IPS-15b (cell line): ENCODE data around the gene PCA3.

Source experiments
- H3K27me3 ChIP-seq: one replicate; pipeline ENCODE4 v1.6.1; 2013; ENCODE audit warnings: low read length; ENCODE audit not compliant: control insufficient read depth, insufficient read depth
- H3K36me3 ChIP-seq: one replicate; pipeline ENCODE4 v1.6.1; 2013; ENCODE audit warnings: low read length; ENCODE audit not compliant: control insufficient read depth, insufficient read depth
- H3K4me1 ChIP-seq: one replicate; pipeline ENCODE4 v1.6.1; 2013; ENCODE audit warnings: mild to moderate bottlenecking, low read length; ENCODE audit not compliant: control insufficient read depth, insufficient read depth
- H3K4me3 ChIP-seq: one replicate; pipeline ENCODE4 v1.5.1; 2013; ENCODE audit warnings: low read depth, low read length
- H3K9ac ChIP-seq: one replicate; pipeline ENCODE4 v1.6.1; 2013; ENCODE audit warnings: low read depth, mild to moderate bottlenecking, low read length
- H3K9me3 ChIP-seq: one replicate; pipeline ENCODE4 v1.6.1; 2013; ENCODE audit warnings: mild to moderate bottlenecking, low read length; ENCODE audit not compliant: control insufficient read depth, insufficient read depth

Gene PCA3

DNA sequence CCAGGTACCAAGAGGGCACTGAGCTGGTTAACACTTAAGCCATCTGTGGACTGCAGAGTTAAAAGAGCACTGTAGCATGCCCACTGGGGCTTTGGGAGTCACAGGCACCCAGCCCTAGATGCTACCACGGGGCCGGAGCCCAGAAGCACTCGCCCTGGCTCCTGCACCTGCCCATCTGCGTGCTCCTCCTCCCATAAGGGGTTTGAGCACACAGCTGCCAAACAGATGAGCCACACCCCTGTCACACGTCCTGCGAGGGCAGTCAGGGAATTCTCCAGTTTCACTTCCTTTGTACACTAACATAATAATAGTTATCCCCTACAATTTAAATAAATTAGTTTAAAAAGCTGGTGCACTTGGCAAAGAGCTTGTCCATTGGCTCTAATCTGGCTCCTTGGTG is 4.5 kb upstream of the PCA3 start:
- no peak overlapping the region for H3K9ac ChIP-seq
- H3K27me3 ChIP-seq, result no peaks in the 10 kb centered on the region
- no peaks in the 10 kb centered on the region for H3K4me1 ChIP-seq
- no peaks in the 10 kb centered on the region for H3K36me3 ChIP-seq
- no peak overlapping the region for H3K4me3 ChIP-seq
- no peaks in the 10 kb centered on the region for H3K9me3 ChIP-seq

DNA sequence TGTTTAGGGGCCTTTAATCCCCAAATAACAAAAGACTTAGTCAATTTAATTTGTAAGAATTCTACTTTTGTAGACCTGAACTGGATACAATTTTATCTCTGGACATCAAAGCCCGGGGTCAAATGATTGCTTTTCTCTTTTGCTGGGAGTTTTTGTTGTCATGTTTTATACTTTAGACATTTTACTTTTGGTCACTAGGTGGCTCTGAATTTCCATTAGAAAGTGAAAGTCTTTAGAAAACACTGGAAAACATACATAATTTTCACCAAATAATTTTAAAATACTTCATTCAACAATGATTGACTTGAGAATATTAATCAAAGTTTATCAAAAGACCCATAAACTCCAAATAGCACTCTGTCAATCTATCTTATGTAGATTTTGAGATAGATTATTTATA is 2.8 kb upstream of the PCA3 start:
- Histone ChIP-seq H3K9ac (no peak overlapping the region), H3K27me3 (no peaks in the 10 kb centered on the region), H3K9me3 (no peaks in the 10 kb centered on the region), H3K4me3 (no peak overlapping the region), H3K36me3 (no peaks in the 10 kb centered on the region), H3K4me1 (no peaks in the 10 kb centered on the region)

DNA sequence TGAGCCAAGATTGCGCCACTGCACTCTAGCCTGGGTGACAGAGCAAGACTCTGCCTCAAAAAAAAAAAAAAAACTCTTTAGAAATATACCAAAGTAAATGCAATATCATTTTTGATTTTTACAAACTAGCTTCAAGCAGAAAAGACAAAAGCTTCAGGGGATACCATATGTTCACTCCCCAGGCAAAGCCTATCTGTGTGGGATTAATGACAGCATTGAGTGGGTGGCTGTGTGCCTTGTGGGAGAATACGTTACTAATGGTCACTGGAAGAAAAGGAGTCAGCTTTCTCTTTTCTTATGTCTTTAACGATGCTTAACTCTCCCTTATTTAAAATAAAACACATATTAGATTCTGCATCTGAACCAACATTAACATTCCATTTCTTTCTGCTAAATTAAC is 1.9 kb downstream of the PCA3 start:
- H3K36me3 ChIP-seq, result no peaks in the 10 kb centered on the region
- H3K4me3 ChIP-seq, result no peak overlapping the region
- no peaks in the 10 kb centered on the region for H3K9me3 ChIP-seq
- no peaks in the 10 kb centered on the region for H3K27me3 ChIP-seq
- no peak overlapping the region for H3K9ac ChIP-seq
- H3K4me1 ChIP-seq, result no peaks in the 10 kb centered on the region

DNA sequence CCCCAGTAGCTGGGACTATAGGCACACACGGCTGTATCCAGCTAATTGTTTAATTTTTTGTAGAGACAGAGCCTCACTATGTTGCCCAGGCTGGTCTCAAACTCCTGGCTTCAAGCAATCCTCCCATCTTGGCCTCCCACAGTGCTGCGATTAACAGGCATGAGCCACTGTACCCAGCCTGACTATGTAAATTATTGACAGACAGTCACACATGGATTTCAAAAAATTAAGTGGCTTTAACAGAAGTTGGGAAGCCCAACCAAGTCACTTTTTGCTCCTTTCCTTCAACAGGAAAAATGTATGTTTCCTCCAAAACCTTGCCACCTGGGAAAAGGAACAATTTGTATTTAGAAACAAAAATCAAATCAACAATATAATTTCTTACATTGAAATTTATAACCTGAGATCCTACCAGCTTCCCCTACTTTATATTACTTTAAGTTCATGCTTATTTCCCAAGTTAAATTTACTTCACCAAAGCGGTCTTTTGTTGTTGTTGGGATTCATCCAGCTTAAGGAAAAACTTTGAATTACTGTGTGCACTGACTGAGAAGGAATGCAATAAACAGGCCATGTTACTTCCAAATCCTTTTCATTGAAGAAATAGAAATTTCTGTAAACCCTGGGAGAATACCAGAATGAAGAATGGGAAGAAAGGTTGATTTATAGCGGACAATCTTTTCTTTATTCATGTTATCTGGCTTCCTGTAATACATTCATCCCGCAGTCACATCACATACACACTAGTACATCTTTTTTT is 8.6 kb downstream of the PCA3 start:
- Histone ChIP-seq H3K4me3 (no peak overlapping the region), H3K9ac (no peak overlapping the region), H3K4me1 (no peaks in the 10 kb centered on the region), H3K36me3 (no peaks in the 10 kb centered on the region), H3K27me3 (no peaks in the 10 kb centered on the region), H3K9me3 (no peaks in the 10 kb centered on the region)

DNA sequence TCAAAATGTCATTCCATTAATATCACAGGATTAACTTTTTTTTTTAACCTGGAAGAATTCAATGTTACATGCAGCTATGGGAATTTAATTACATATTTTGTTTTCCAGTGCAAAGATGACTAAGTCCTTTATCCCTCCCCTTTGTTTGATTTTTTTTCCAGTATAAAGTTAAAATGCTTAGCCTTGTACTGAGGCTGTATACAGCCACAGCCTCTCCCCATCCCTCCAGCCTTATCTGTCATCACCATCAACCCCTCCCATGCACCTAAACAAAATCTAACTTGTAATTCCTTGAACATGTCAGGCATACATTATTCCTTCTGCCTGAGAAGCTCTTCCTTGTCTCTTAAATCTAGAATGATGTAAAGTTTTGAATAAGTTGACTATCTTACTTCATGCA is 20.6 kb downstream of the PCA3 start:
- no peak overlapping the region for H3K9ac ChIP-seq
- no peaks in the 10 kb centered on the region for H3K9me3 ChIP-seq
- H3K36me3 ChIP-seq, result no peaks in the 10 kb centered on the region
- H3K27me3 ChIP-seq, result no peaks in the 10 kb centered on the region
- no peaks in the 10 kb centered on the region for H3K4me1 ChIP-seq
- no peak overlapping the region for H3K4me3 ChIP-seq

DNA sequence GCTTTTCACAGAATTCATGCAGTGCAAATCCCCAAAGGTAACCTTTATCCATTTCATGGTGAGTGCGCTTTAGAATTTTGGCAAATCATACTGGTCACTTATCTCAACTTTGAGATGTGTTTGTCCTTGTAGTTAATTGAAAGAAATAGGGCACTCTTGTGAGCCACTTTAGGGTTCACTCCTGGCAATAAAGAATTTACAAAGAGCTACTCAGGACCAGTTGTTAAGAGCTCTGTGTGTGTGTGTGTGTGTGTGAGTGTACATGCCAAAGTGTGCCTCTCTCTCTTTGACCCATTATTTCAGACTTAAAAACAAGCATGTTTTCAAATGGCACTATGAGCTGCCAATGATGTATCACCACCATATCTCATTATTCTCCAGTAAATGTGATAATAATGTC is 21.3 kb downstream of the PCA3 start:
- no peaks in the 10 kb centered on the region for H3K27me3 ChIP-seq
- H3K4me3 ChIP-seq, result no peak overlapping the region
- no peaks in the 10 kb centered on the region for H3K4me1 ChIP-seq
- H3K9ac ChIP-seq, result no peak overlapping the region
- H3K36me3 ChIP-seq, result no peaks in the 10 kb centered on the region
- no peaks in the 10 kb centered on the region for H3K9me3 ChIP-seq

DNA sequence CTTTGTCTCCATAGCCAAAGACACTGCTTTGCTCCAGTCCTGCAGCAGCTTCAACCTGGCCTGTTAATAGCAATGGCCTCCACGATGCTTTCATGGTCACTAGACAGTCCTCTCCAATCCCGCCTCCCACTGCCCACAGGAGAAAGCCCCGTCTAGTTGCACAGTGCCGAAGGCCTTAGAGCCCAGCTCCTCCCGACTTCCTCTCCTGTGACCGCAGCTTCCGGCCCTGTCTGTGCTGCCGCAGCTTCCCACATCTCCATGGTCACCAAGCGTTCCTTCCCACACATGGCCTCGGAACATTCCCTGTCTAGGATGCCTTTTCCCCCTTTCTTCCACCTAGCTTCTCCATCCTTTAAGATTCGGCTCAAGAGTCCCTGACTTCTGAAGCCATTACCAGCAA is 23.4 kb downstream of the PCA3 start:
- H3K4me3 ChIP-seq, result no peak overlapping the region
- H3K4me1 ChIP-seq, result no peaks in the 10 kb centered on the region
- no peaks in the 10 kb centered on the region for H3K9me3 ChIP-seq
- H3K27me3 ChIP-seq, result no peaks in the 10 kb centered on the region
- H3K36me3 ChIP-seq, result no peaks in the 10 kb centered on the region
- H3K9ac ChIP-seq, result no peak overlapping the region

DNA sequence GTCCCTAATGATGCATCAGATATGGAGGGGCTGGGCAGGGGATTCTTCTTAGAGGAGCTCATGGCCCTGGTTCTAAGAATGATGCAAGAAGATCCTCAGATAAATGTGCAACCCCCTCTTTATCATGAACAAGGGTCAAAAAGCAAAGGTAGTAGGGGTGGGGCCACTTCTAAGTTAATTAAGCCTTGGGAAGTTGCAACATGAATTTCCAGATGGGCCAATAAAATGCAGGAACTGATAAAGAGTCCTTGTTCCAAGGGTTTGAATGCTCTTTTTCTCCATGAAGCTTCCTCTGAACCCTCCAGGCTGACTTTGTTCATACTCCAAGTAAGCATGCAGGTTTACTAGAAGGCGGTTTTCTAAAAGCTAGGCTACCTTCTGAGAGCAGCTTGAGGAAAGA is 25.6 kb downstream of the PCA3 start:
- no peaks in the 10 kb centered on the region for H3K4me1 ChIP-seq
- H3K27me3 ChIP-seq, result no peaks in the 10 kb centered on the region
- H3K4me3 ChIP-seq, result no peak overlapping the region
- no peak overlapping the region for H3K9ac ChIP-seq
- no peaks in the 10 kb centered on the region for H3K9me3 ChIP-seq
- H3K36me3 ChIP-seq, result no peaks in the 10 kb centered on the region

DNA sequence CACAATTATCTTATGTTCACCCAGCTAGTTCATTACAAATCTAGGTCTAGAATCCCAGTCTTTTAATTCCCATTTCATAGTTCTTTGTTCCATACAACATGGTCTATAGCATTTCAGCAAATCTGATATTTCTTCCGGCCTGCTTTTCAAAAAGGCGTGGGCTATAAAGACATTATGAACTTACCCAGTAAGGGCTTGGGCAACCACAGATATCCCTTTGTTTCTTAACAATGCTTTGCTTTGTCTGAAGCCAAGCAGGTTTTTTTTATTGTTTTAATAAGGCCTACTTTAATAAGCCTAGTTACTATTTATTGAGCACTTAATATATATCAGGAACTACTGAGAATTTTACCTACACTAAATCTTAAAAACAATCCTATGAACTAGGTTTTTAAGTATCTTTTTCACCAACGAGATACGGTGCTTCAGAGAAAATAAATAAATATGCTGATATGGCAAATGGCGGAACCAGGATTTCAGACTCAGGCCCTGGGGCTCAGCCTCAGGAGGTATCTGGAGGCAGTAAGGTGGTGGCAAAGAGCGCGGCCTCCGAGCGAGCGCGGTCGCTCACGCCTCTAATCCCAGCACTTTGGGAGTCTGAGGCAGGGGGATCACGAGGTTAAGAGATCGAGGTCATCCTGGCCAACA is 29.7 kb downstream of the PCA3 start:
- Histone ChIP-seq H3K36me3 (no peaks in the 10 kb centered on the region), H3K4me3 (no peak overlapping the region), H3K27me3 (no peaks in the 10 kb centered on the region), H3K9me3 (no peaks in the 10 kb centered on the region), H3K4me1 (no peaks in the 10 kb centered on the region), H3K9ac (no peak overlapping the region)

DNA sequence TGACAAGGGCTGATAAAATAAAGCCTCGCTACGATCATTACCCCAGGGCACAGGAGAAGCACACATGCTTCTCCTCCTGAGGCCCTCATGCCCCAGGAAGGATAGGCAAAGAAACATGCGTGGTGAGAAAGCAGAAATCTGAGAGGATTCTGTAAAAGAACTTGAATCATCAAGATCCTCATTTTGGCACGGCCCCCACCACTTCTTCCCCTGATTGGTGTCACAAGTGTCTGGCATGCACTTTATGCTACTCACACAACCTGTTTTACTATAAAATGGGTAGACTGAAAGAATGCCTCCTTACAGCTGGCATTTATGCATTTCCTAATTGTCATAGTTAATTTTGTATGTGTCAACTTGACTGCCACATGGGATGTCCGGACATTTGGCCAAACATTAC is 32.1 kb downstream of the PCA3 start:
- H3K36me3 ChIP-seq, result no peaks in the 10 kb centered on the region
- no peaks in the 10 kb centered on the region for H3K9me3 ChIP-seq
- H3K4me3 ChIP-seq, result no peak overlapping the region
- no peak overlapping the region for H3K9ac ChIP-seq
- no peaks in the 10 kb centered on the region for H3K4me1 ChIP-seq
- H3K27me3 ChIP-seq, result no peaks in the 10 kb centered on the region

DNA sequence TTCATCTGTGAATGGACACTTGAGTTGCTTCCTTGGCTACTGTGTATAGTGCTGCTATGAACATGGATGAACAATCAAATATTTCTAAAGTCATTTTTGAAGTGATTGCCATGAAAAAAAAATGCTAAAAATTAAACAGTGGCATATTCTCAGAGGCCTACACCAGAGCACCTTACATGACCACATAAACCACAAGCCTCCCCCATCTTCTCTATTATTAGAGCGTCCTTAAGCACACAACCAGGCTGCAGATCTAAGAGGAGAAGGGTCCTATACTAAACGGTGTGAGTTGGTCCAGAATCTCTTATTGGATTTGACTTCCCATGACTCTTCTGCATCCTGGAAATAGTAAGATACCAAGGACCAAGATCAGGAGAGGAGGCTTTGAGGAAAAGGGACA is 34.3 kb downstream of the PCA3 start:
- Histone ChIP-seq H3K9ac (no peak overlapping the region), H3K4me3 (no peak overlapping the region)

DNA sequence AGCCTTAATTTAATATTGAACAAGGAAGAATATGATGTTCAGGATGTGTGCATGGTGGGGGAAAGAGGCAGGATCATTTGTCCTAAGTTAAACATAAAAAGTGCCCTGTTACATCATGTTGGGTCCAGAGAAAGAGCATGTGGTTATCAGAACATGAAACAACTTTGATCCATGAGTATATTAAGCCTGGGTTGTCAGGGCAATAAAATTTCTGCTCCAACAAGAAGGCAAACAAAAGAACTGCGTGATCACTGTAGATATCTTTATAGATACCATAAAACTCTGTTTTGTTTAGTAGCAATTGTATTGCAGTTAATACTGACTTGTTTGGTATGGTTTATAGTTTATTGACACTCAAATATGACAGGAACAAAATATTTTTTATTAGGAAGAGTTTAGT is 35.2 kb downstream of the PCA3 start:
- H3K4me1 ChIP-seq, result peaks cover 10% of the 10 kb centered on the region
- no peaks in the 10 kb centered on the region for H3K27me3 ChIP-seq
- H3K9me3 ChIP-seq, result no peaks in the 10 kb centered on the region
- H3K9ac ChIP-seq, result no peak overlapping the region
- H3K36me3 ChIP-seq, result no peaks in the 10 kb centered on the region
- no peak overlapping the region for H3K4me3 ChIP-seq

More for the DNA sequence above, 34.3 kb downstream of the PCA3 start:
- Histone ChIP-seq H3K27me3 (no peaks in the 10 kb centered on the region), H3K4me1 (peaks cover 6% of the 10 kb centered on the region), H3K9me3 (no peaks in the 10 kb centered on the region), H3K36me3 (no peaks in the 10 kb centered on the region)
